NCI-H526 (cell line): ENCODE results near the gene EMILIN2.
A peak's percentile ranks its signal among the peaks of the same experiment; 100 is the strongest.
"Not testable (repeated sequence)": the region's sequence is repeated elsewhere in the genome, so short reads cannot be mapped to it uniquely, and the experiment has no call there.

Experiments used
- DNase-seq, 2 experiments: peaks; one replicate each; lab custom pipeline; 2025; lab: John Stamatoyannopoulos, UW

Gene EMILIN2

DNA sequence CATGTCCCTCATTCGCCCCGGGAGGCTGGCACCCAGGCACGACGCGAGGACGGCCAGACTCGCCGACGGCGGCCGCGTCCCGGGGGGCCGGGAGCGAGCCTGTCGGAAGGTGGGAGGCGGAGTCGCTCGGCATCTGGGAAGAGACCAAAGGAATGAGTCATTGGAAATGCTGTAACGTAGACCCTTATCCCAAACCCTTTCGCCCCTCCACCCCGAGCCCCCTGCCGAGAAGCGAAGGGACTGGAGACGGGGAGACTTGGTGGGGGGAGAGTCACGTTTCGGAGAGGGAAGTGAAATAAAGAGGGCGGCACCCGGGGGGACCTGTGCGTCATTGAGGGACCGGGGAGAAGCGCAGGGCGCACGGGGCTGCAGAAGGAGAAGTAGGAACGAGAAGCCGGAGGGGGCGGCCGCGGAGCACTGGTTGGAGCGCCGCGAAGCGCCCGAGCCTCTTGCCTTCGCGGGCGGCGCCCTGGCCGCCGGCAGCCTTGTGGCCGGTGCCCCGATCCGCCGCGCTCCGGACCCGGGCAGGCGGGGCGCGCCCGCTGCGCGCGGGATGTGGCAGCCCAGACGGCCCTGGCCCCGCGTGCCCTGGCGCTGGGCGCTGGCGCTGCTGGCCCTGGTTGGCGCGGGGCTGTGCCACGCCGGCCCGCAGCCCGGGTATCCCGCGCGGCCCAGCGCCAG is at the start of gene EMILIN2:
TSS of gene EMILIN2 (plus strand) at position 371 of the 681 bp plus-strand sequence. CDS start at position 554, 183 bp downstream.
- DNase-seq = no peak

DNA sequence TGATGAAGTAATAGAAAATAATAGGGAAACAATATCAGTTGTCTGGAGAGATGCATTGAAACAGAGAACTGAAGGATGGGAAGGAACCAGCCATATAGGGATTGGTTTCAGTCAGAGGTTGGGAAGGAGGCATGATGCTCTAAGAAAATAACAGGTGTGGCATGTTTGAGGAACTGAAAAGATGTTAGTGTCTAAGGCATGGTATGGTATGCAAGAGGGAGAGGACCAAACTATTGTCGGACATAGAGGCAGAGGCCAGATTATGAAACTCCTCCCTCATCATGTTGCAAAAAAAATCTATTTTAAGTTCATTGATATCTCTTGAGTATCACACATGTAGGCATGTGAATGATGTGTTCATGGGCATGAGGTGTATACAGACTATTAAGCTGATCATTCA is 48.9 kb upstream of the EMILIN2 start:
- no peak for DNase-seq

DNA sequence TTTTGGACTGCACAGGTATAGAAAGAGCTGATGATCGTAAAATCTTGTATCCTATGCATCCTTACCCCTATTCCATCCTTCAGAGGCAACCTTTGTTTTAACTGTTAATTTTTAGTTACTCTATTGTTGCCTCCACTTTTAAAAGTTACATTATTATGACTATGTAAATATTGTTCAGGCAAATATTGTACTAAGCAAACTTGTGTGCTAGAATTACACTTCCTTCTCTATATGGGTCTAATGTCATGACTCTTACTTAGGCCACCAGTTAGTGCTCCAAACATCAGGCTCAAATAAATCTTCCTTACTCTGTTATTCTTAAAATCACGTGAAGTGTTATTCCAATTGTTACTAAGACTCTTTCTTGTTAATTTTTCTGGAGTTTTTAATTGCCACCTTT is 47.4 kb upstream of the EMILIN2 start:
- DNase-seq = peak in 1 of 2 experiments; percentile 8

DNA sequence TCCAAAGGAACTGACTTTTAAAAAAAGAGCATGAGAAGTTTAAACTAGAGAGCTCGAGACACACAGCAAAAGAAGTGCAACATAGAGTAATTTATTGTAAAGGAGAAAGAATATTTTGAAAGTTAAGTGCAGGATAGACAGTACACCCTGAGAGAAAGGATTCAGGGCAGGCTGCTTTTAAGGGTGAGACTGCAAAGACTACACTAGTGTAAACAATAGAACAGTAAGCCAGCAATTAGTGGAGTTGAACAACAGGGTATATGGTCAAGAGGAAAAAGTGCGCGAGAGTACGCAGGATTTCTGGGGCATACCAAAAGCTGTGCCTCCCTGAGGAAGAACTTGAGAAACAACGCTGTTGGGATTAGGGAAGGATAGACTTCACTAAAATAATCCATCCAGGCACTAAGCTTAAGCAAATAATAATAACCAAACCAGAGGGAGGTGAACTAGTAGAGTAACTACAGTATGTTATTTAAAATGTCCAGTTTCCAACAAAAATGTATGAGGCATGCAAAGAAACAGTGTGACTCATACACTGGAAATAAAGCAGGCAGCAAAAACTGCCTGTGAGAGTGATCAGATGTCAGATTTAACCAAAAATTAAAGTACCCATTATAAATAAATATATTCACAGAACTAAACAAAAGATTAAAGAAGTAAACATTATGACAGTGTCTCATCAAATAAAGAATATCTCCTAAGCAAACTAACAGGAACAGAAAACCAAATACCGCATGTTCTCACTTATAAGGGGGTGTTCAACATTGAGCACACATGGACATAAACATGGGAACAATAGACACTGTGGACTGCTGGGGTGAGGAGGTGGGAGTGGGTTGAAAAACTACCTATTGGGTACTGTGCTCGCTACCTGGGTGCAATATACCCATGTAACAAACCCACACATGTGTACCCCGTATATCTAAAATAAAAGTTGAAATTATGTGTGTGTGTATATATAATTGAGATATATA is 40.5 kb upstream of the EMILIN2 start:
- DNase-seq = no peak

DNA sequence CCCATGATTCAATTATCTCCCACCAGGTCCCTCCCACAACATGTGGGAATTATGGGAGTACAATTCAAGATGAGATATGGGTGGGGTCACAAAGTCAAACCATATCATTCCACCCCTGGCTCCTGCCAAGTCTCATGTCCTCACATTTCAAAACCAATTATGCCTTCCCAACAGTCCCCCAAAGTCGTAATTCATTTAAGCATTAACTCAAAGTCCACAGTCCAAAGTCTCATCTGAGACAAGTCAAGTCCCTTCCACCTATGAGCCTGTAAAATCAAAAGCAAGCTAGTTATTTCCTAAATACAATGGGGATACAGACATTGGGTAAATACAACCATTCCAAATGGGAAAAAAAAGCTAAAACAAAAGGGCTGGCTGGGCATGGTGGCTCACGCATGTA is 38.2 kb upstream of the EMILIN2 start:
- not testable (repeated sequence) for DNase-seq

DNA sequence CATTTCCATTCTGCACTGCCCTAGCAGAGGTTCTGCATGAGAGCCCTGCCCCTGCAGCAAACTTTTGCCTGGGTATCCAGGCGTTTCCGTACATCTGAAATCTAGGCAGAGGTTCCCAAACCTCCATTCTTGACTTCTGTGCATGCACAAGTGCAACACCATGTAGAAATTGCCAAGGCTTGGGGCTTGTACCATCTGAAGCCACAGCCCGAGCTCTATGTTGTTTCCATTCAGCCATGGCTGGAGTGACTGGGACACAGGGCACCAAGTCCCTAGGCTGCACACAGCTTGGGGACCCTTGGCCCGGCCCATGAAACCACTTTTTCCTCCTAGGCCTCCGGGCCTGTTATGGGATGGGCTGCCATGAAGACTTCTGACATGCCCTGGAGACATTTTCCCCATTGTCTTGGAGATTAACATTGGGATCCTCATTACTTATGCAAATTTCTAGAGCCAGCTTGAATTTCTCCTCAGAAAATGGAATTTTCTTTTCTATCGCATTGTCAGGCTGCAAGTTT is 37.1 kb upstream of the EMILIN2 start:
- not testable (repeated sequence) for DNase-seq

DNA sequence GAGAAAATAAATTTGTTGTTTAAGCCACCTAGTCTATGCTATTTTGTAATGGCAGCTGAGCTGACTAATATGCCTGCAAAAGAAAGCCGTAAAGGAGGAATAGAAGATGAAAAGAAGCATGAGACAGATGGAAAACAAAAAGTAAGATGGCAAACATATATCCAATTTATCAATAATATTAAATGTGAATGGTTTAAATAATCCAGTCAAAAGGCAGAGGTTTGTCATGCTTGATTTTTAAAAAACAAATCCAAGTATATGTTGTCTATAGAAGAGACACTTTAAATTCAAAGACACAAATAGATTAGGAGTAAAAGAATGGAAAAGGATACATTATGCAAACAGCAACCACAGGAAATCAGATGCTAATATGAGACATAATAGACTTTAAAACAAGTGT is 35.4 kb upstream of the EMILIN2 start:
- no peak for DNase-seq

DNA sequence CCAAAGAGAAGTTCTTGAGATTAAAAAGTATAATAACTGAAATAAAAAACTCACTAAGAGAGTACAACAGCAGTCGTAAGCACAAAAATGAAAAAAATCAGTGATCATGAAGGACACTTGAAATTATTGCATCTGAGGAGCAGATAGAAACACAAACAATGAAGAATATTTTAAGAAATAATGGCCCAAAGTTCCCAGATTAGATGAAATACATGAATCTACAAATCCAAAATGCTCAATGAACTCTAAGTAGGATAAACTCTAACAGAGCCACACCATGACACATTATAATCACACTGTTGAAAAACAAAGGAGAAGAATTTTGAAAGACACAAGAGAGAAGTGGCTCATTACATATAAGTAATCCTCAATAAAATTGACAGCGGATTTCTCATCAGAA is 31.9 kb upstream of the EMILIN2 start:
- DNase-seq = no peak

DNA sequence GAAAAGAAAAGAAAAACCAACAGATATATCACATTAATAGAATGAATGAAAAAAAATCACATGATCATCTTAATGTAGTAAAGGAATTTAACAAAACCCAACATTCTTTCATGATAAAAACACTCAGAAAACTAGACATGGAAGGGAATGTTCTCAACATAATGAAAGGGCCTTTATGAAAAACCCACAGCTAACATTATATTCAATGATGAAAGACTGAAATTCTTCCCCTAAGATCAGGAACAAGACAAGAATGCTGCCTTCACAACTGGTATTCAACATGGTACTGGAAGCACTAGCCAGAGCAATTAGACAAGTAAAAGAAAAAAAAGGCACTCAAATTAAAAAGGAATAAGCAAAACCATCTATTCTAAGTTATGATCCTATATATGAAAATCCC is 28.5 kb upstream of the EMILIN2 start:
- no peak for DNase-seq

DNA sequence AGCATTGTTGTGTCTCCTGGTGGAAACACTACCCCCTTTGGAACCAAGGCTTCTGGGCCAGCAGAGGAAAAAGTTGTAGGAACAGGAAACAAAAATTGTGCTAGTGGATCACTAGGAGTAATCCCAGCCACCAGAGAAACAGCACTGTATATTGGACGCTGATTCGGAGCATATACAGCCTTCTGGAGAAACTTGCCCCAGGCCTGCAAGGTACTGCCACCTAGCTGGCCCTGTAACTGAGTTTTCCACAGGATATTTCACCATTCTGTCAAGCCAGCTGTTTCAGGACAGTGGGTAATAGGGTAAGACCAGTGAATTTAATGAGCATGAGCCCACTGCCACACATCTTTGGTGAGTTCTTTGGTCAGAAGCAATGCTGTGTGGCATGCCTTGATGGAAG is 25.1 kb upstream of the EMILIN2 start:
- DNase-seq = no peak

DNA sequence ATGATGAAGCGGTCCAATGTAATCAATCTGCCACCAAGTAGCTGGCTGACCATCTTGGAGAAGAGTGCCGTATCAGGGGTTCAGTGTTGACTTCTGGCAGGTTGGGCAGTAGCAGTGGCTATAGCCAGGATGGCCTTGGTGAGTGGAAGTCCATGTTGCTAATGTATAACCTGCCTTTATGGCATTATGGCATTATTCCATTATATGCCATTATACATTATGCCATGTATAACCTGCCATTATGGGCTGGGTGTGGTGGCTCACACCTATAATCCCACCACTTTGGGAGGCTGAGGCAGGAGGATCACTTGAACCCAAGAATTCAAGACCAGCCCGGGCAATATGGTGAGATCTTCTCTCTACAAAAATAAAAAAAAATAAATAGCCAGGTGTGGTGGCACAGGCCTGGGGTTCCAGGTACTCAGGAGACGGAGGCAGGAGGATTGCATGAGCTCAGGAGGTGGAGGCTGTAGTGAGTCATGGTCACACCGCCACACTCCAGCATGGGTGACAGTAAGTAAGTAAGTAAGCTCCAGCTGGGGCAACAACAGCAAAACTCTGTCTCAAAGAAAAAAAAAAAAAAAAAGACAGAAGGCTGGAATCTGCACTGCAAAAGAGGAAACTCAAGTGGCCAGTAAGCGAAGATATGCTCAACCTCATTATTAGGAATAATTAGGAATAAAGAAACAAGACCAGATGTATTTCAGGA is 24.4 kb upstream of the EMILIN2 start:
- no peak for DNase-seq

DNA sequence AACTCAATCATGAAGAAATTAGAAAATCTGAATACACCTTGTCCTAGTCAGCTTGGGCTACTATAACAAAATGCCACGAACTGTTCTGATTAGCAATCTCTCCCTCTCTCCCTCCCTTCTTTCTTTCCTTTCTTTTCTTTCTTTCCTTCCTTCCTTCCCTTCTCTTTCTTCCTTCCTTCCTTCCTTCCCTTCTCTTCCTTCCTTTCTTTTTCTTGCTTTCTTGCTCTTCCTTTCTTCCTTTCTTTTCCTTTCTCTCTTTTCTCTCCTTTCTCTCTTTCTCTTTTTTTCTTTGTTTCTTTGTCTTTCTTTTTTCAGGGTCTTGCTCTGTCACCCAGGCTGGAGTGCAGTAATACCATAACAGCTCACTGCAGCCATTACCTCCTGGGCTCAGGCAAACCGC is 23.6 kb upstream of the EMILIN2 start:
- DNase-seq = no peak

DNA sequence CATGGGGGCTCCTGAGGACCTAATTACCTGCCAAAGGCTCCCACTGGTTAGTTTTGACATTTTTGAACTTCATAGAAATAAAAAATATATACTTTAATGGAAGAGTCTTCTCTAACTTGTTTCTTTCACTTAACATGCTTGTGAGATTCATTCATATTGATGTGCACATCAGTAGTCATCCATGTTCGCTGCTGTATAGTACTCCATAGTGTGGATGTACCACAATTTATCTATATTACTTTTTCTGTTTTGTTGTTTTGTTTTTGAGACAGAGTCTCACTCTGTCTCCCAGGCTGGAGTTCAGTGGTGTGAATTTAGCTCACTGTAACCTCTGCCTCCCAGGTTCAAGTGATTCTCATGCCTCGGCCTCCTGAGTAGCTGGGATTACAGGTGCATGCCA is 22.8 kb upstream of the EMILIN2 start:
- no peak for DNase-seq

DNA sequence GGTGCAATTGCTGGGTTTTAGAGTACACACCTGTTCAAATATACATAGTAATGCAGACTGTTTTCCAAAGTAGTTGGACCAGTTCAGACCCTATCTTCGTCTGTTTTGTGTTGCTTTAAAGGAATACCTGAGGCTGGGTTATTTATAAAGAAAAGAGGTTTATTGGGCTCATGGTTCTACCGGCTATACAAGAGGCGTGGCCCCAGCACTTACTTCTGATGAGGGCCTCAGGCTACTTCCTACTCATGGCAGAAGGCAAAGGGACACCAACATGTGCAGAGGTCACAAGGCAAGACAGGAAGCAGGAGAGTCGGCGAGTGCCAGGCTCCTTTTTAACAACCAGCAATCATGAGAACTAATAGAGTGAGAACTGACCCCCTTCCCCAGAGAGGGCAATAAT is 21.9 kb upstream of the EMILIN2 start:
- no peak for DNase-seq

DNA sequence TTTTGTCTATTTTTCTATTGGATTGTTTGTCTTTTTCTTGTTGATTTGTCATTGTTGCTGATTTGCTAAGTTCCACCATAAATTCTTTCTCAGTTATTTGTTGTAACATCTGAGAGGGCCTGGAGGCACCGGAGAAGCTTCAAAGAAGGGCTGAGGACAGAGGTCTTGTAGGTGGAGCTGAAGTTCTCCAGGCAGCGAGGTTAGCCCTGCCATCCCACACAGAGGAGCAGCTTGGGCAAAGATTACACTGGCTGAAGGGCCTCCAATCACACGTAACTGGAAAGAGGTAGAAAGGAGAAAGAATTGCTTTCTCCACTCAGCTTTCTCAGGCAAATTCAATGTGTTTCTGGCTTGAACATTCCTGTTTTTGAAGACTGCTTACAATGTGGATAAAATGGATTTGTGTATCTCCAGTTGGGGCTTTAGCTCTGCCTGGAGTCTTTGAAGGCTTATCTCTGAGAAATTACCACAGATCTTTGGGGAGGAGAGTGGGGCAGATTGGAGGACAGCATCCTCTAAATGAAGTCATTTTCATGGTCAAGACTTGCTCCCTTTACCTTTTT is 21.1 kb upstream of the EMILIN2 start:
- DNase-seq = no peak

DNA sequence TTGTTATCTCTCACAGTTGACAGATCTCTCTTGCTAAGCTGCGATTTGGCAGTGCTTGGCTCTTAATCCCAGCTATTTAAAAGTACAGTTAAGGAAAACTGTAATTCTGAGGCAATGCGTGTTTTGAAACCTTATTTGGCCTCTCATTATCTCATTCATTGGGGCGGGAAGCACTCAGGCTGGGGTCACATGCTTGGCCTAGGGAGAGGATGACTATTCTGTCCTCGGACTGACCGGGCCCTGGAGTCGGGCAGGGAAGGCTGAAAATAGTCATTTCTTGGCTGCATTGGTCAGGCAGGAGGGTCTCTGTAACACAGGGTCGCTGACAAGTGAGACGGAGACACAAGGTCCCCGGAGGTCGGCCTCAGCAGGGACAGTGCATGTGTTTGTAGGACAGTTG is 20.2 kb upstream of the EMILIN2 start:
- DNase-seq = no peak

DNA sequence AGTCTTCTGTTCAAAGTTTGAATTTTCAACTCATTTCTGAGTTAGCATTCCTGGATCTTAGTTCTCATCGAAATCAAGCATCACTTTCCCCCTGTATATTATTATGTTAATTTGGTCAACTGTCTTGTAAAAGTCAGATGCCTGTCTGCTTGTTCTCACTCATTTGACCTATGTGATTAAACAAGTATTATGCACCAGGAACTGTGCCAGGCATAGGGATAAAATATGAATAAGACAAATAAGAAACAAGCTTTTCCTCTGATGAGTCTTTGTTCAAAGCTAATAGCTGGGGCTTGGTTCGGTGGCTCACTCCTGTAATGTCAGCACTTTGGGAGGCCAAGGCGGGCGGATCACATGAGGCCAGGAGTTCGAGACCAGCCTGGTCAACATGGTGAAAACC is 19.7 kb upstream of the EMILIN2 start:
- no peak for DNase-seq

DNA sequence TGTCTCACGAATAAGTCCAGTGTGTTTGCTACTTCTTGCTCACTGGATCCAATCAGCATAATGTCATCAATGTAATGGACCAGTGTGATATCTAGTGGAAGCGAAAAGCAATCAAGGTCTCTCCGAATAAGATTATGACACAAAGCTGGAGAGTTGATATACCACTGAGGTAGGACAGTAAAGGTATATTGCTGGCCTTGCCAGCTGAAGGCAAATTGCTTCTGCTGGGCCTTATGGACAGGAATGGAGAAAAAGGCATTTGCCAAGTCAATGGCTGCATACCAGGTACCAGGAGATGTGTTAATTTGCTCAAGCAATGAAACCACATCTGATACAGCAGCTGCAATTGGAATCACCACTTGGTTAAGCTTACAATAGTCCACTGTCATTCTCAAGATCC is 10.7 kb upstream of the EMILIN2 start:
- DNase-seq = not testable (repeated sequence)

DNA sequence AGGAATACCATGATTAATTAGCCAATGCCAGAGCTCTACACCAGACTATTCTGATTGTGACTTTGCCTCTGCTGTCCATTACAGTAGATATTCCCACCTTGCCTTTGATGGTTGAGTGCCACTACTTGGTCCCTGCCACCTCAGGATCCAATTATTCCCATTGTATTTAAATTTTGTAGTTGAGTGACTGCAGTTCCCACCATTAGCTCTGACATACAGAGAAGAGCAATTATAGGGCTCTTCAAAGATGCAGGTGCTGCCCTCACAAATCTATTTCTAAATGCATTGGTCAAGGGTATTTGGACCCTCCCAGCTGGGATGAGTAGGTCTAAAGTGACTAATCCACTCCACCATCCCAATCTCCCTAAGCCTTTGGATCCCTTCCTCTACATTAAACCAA is 9.5 kb upstream of the EMILIN2 start:
- not testable (repeated sequence) for DNase-seq

DNA sequence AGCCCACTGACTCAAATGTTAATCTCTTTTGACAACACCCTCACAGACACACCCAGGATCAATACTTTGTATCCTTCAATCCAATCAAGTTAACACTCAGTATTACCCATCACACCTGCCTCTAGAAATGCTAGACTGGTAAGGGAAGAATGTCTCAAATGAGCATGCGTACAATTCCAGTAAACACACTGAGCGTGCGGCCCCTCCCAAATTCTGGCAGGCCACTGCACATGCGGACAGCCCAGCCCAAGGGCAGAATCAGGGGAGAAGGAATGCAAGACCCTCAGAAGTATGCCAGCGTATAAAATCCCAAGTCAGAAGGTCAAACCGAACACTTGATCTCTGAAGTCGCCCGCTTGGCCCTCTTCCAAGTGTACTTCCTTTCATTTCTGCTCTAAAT is 7.6 kb upstream of the EMILIN2 start:
- no peak for DNase-seq

DNA sequence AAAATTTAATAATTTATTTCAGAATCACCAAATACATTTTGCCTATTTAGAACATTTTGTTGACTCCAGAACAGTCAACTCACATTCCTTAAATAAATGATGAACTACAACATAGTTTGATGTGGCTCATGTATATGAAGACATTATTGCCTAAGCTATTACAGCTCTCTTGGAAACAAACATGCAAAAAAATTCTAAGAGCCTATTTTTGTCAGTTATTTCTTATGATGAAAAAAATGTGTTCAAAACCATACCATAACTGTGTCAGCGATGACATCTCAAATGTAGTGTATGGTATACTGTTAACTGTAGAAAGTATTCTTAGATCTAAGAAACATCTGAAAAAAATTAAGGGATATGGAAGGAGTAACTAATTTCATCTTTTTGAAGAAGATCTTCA is 6.3 kb upstream of the EMILIN2 start:
- DNase-seq = no peak

DNA sequence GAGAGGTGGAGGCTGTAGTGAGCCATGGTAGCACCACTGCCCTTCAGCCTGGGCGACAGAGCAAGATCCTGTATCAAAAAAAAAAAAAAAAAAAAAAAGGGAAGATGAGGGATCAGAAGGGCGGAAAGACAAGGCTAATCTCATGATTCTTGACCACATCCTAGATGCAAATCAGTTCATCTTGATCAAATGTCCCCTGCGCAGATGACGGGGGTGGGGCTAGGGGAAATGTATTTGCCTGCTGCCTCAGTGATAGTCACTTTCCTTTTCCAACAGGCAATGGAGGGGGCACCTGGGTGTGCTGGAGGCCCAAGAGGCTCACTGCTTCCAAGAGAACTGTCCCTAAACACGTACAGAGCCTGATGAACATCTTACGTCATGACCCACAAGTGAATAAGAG is 3.7 kb upstream of the EMILIN2 start:
- no peak for DNase-seq
